ENCODE data around the gene DGCR2.

- TF ChIP-seq POLR2AphosphoS5 (IDR thresholded peaks at IDR 0.05; ENCODE audit: low read depth) (no peak), CTCF (IDR thresholded peaks at IDR 0.05; ENCODE audit: insufficient read depth, low read length) (no peak)
Observed at GRCh38 chr22:19133561-19133960, 11.3 kb upstream of the DGCR2 start.

All from HL-60 (cell line).